SU-DHL-6 (cell line): ENCODE results near the gene MAPK8.

Experiments used
- EZH2phosphoT487 ChIP-seq: fragments of 200-600 bp; sonication (generic), shearing (Covaris generic); conservative IDR thresholded peaks from 2 replicates; pipeline ENCODE4 v1.6.1; 2018; ENCODE audit warnings: mild to moderate bottlenecking, antibody characterized with exemption, low read length, moderate library complexity, mixed read lengths
- TF ChIP-seq, protein P1 (sequence below): fragments of 200-600 bp; sonication (generic); IDR thresholded peaks from one replicate; pipeline ENCODE4 v1.5.1; 2017; ENCODE audit warnings: antibody characterized with exemption, mild to moderate bottlenecking, low read length, moderate library complexity; ENCODE audit not compliant: insufficient read depth, poor library complexity, severe bottlenecking

DNA sequence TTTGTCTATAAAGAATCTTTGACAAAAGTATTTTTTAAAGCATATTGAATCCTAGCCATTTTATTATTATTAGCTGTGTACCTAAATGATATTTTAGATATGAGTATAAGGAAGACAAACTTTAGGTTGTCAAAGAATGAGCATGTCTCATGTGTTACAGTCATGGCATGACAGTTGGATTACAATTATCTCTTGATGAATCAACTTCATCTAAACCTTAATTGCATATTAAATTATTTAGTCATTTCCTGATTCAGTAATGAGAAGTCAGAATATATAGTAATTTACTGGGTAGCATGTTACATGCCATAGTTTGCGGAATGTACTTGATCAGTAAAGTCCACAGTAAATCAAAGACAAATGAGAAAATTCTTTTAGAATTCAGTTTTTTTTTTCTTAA, 59.2 kb downstream of the MAPK8 start:
- TF ChIP-seq, protein P1, sequence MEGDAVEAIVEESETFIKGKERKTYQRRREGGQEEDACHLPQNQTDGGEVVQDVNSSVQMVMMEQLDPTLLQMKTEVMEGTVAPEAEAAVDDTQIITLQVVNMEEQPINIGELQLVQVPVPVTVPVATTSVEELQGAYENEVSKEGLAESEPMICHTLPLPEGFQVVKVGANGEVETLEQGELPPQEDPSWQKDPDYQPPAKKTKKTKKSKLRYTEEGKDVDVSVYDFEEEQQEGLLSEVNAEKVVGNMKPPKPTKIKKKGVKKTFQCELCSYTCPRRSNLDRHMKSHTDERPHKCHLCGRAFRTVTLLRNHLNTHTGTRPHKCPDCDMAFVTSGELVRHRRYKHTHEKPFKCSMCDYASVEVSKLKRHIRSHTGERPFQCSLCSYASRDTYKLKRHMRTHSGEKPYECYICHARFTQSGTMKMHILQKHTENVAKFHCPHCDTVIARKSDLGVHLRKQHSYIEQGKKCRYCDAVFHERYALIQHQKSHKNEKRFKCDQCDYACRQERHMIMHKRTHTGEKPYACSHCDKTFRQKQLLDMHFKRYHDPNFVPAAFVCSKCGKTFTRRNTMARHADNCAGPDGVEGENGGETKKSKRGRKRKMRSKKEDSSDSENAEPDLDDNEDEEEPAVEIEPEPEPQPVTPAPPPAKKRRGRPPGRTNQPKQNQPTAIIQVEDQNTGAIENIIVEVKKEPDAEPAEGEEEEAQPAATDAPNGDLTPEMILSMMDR, result no peak
- no peak for TF ChIP-seq EZH2phosphoT487
